Measurements from ENCODE around the gene RHBDL3. TPM values are rescaled to one million over a fixed set of nuclear protein-coding genes. Genes with fewer than 3 reads are reported as not detected.

Gene RHBDL3
- polyA plus RNA-seq, 1 experiment, result 0.06 TPM

- POLR2A ChIA-PET, result no interaction called here
- CTCF ChIA-PET, result no interaction called here
- DNase-seq (ENCODE audit: low read depth, low spot score), result no peak
- no peak overlapping the region for H3K4me3 ChIP-seq (ENCODE audit: low read depth, low read length)
- TF ChIP-seq CTCF (IDR thresholded peaks at IDR 0.05; ENCODE audit: low read depth, low read length), result no peak
- no peak overlapping the region for H3K27ac ChIP-seq (ENCODE audit: low read depth, low read length)
- no peaks in the 10 kb centered on the region; the same call in 1 of the 2 replicates for H3K9me3 ChIP-seq (ENCODE audit: control insufficient read depth, insufficient read depth, low read length)
- H3K27me3 ChIP-seq (ENCODE audit: control insufficient read depth, insufficient read depth, low read length), result peaks cover 63% of the 10 kb centered on the region
Observed at GRCh38 chr17:32269377-32269776, 3.7 kb downstream of the RHBDL3 start.

- POLR2A ChIA-PET, result no interaction called here
- CTCF ChIA-PET, result no interaction called here
- H3K4me3 ChIP-seq (ENCODE audit: low read depth, low read length), result no peak overlapping the region
- H3K27me3 ChIP-seq (ENCODE audit: control insufficient read depth, insufficient read depth, low read length), result peaks cover 44% of the 10 kb centered on the region
- TF ChIP-seq CTCF (IDR thresholded peaks at IDR 0.05; ENCODE audit: low read depth, low read length), result no peak
- H3K9me3 ChIP-seq (ENCODE audit: control insufficient read depth, insufficient read depth, low read length), result no peaks in the 10 kb centered on the region; the same call in 1 of the 2 replicates
- no peak overlapping the region for H3K27ac ChIP-seq (ENCODE audit: low read depth, low read length)
- DNase-seq (ENCODE audit: low read depth, low spot score), result no peak
Observed at GRCh38 chr17:32271844-32272243, 6.2 kb downstream of the RHBDL3 start.

GRCh38 chr17:32274101-32274500 is 8.5 kb downstream of the RHBDL3 start:
- ChIA-PET CTCF (no interaction called here), POLR2A (no interaction called here)
- Histone ChIP-seq H3K4me3 (ENCODE audit: low read depth, low read length) (no peak overlapping the region), H3K9me3 (ENCODE audit: control insufficient read depth, insufficient read depth, low read length) (no peaks in the 10 kb centered on the region), H3K27ac (ENCODE audit: low read depth, low read length) (no peak overlapping the region), H3K27me3 (ENCODE audit: control insufficient read depth, insufficient read depth, low read length) (peaks cover 23% of the 10 kb centered on the region)
- DNase-seq (ENCODE audit: low read depth, low spot score), result no peak
- TF ChIP-seq CTCF (IDR thresholded peaks at IDR 0.05; ENCODE audit: low read depth, low read length), result no peak

GRCh38 chr17:32274643-32275042 is 9.0 kb downstream of the RHBDL3 start:
- Histone ChIP-seq H3K27me3 (ENCODE audit: control insufficient read depth, insufficient read depth, low read length) (peaks cover 18% of the 10 kb centered on the region), H3K27ac (ENCODE audit: low read depth, low read length) (no peak overlapping the region), H3K4me3 (ENCODE audit: low read depth, low read length) (no peak overlapping the region), H3K9me3 (ENCODE audit: control insufficient read depth, insufficient read depth, low read length) (no peaks in the 10 kb centered on the region)
- no peak for DNase-seq (ENCODE audit: low read depth, low spot score)
- ChIA-PET POLR2A (no interaction called here), CTCF (no interaction called here)
- no peak for TF ChIP-seq CTCF (IDR thresholded peaks at IDR 0.05; ENCODE audit: low read depth, low read length)

GRCh38 chr17:32275060-32276042 is 9.7 kb downstream of the RHBDL3 start:
- CTCF ChIA-PET, result no interaction called here
- POLR2A ChIA-PET, result interaction anchor here (0.6 kb wide), 1 partner anchor 85 kb away, joined by 4 read pairs; no protein-coding TSS in a partner anchor
- H3K4me3 ChIP-seq (ENCODE audit: low read depth, low read length), result no peak overlapping the region
- peak overlapping the region; percentile 11 for H3K27ac ChIP-seq (ENCODE audit: low read depth, low read length)
- H3K9me3 ChIP-seq (ENCODE audit: control insufficient read depth, insufficient read depth, low read length), result no peaks in the 10 kb centered on the region; the same call in 1 of the 2 replicates
- no peak for TF ChIP-seq CTCF (IDR thresholded peaks at IDR 0.05; ENCODE audit: low read depth, low read length)
- no peak for DNase-seq (ENCODE audit: low read depth, low spot score)
- H3K27me3 ChIP-seq (ENCODE audit: control insufficient read depth, insufficient read depth, low read length), result peaks cover 18% of the 10 kb centered on the region
